Peyer's patch (tissue), 4 donors: ENCODE measurements around the gene LECT2.

Source experiments
- POLR2A ChIP-seq, 2 donors: fragments of 450-650 bp; IDR thresholded peaks; one replicate each; pipeline ENCODE4 v1.5.1; 2017; ENCODE audit warnings: antibody characterized with exemption in 2 of 2, mild to moderate bottlenecking in 2 of 2, moderate library complexity in 2 of 2
- TF ChIP-seq, protein P1 (sequence below), 6 experiments: fragments of 450-650 bp in 4 of 6; fragments of 200-600 bp in 2 of 6; sonication (generic) in 1 of 6; IDR thresholded peaks; one replicate each; pipeline ENCODE4 v1.5.1; 2017 to 2019; ENCODE audit warnings: antibody characterized with exemption in 6 of 6, mild to moderate bottlenecking in 3 of 6, moderate library complexity in 1 of 6

DNA sequence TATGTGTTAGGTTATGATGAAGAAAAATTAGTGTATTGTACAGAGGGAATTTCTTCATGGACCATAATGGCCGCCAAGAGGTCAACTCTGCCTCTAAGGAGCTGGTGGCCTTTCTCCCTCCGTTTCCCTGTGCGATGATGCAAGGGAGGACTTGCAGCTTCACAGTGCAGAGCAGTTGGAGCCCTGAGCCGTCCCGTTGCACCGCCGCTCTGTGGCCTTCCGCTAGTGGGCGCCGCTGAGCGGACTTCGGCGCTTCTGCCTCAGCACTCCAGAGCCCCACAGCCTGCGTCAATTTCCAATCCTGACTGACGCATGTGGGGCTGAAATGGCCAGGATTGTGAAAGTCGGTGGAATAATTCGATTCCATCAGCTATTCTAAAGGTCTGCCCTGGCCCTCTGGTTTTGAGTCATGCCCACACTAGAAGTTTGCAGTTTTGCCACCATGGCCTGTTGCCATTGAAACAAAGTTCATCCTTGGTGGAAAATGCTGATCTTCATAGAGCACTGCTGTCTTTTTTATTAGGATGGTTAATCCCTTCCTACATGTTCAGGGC is 22.7 kb upstream of the LECT2 start:
- no peak for TF ChIP-seq POLR2A (IDR thresholded peaks at IDR 0.05)
- TF ChIP-seq, protein P1, sequence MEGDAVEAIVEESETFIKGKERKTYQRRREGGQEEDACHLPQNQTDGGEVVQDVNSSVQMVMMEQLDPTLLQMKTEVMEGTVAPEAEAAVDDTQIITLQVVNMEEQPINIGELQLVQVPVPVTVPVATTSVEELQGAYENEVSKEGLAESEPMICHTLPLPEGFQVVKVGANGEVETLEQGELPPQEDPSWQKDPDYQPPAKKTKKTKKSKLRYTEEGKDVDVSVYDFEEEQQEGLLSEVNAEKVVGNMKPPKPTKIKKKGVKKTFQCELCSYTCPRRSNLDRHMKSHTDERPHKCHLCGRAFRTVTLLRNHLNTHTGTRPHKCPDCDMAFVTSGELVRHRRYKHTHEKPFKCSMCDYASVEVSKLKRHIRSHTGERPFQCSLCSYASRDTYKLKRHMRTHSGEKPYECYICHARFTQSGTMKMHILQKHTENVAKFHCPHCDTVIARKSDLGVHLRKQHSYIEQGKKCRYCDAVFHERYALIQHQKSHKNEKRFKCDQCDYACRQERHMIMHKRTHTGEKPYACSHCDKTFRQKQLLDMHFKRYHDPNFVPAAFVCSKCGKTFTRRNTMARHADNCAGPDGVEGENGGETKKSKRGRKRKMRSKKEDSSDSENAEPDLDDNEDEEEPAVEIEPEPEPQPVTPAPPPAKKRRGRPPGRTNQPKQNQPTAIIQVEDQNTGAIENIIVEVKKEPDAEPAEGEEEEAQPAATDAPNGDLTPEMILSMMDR (IDR thresholded peaks at IDR 0.05), result peak in 5 of 6 experiments; percentile 7 to 73 (median 68)
